NT2/D1 (cell line): ENCODE data around the gene ERN2.
"Not testable (repeated sequence)": the region's sequence is repeated elsewhere in the genome, so short reads cannot be mapped to it uniquely, and the experiment has no call there.

Source experiments
- DNase-seq: peaks from one replicate; pipeline ENCODE4 v3.0.0-alpha.2; 2011; ENCODE audit warnings: low read depth, low spot score
- H3K27me3 ChIP-seq: 2 replicates; pipeline ENCODE4 v1.6.0; 2011; ENCODE audit warnings: mild to moderate bottlenecking; ENCODE audit not compliant: insufficient read length, insufficient read depth
- H3K36me3 ChIP-seq: 2 replicates; pipeline ENCODE4 v1.6.1; 2011; ENCODE audit warnings: mild to moderate bottlenecking, low read length, mixed read lengths; ENCODE audit not compliant: insufficient read depth, insufficient read length
- H3K4me1 ChIP-seq: 2 replicates; pipeline ENCODE4 v1.5.1; 2011; ENCODE audit not compliant: insufficient read depth, insufficient read length
- H3K4me3 ChIP-seq: 2 replicates; pipeline ENCODE4 v1.5.1; 2011; ENCODE audit warnings: low read depth; ENCODE audit not compliant: insufficient read length
- H3K9ac ChIP-seq: 2 replicates; pipeline ENCODE4 v1.6.0; 2011; ENCODE audit warnings: low read depth; ENCODE audit not compliant: insufficient read length
- H3K9me3 ChIP-seq: 2 replicates; pipeline ENCODE4 v1.5.1; 2011; ENCODE audit warnings: mild to moderate bottlenecking, low read length; ENCODE audit not compliant: insufficient read depth
- SUZ12 ChIP-seq: IDR thresholded peaks from 2 replicates; pipeline ENCODE4 v1.6.1; 2011; ENCODE audit not compliant: insufficient read length, insufficient read depth; ENCODE audit errors: extremely low read depth
- YY1 ChIP-seq: IDR thresholded peaks from 2 replicates; pipeline ENCODE4 v1.6.1; 2011; ENCODE audit not compliant: insufficient read length, insufficient read depth
- ZNF274 ChIP-seq: IDR thresholded peaks from 2 replicates; pipeline ENCODE4 v1.6.1; 2011; ENCODE audit warnings: mild to moderate bottlenecking, low read depth, low read length

ERN2 gene

GRCh38 chr16:23712976-23713375 lies at the start of gene ERN2:
TSS of gene ERN2 (minus strand) at chr16:23713222. CDS start at chr16:23713187, 35 bp downstream.
- H3K4me1 ChIP-seq, result peaks cover 3% of the 10 kb centered on the region
- TF ChIP-seq YY1, result no peak
- no peak for TF ChIP-seq ZNF274
- no peak for TF ChIP-seq SUZ12
- peak within 1 kb of the TSS; percentile 36 for H3K4me3 ChIP-seq
- peaks cover 18% of the 10 kb centered on the region for H3K9me3 ChIP-seq
- peaks cover 41% of the 10 kb centered on the region for H3K27me3 ChIP-seq
- H3K9ac ChIP-seq, result peak within 1 kb of the TSS; percentile 58
- no peak for DNase-seq
- no peaks in the 10 kb centered on the region for H3K36me3 ChIP-seq

- TF ChIP-seq YY1 (no peak), SUZ12 (no peak), ZNF274 (no peak)
- H3K4me3 ChIP-seq, result no peak overlapping the region
These were observed 45.1 kb upstream of the ERN2 start for GRCh38 chr16:23757937-23758619.

GRCh38 chr16:23757116-23757515 lies 44.1 kb upstream of the ERN2 start:
- Histone ChIP-seq H3K4me1 (peaks cover 6% of the 10 kb centered on the region), H3K36me3 (no peaks in the 10 kb centered on the region), H3K4me3 (no peak overlapping the region), H3K27me3 (peaks cover 36% of the 10 kb centered on the region), H3K9me3 (no peaks in the 10 kb centered on the region), H3K9ac (no peak overlapping the region)
- no peak for DNase-seq
- TF ChIP-seq YY1 (no peak), SUZ12 (no peak), ZNF274 (no peak)

More at GRCh38 chr16:23757937-23758619, 45.1 kb upstream of the ERN2 start:
- Histone ChIP-seq H3K4me1 (peaks cover 6% of the 10 kb centered on the region), H3K9me3 (no peaks in the 10 kb centered on the region), H3K27me3 (peaks cover 36% of the 10 kb centered on the region), H3K36me3 (no peaks in the 10 kb centered on the region), H3K9ac (no peak overlapping the region)
- DNase-seq, result no peak

- no peaks in the 10 kb centered on the region for H3K36me3 ChIP-seq
- no peak overlapping the region for H3K4me3 ChIP-seq
- peak overlapping the region; percentile 76 for H3K9ac ChIP-seq
- H3K9me3 ChIP-seq, result no peaks in the 10 kb centered on the region
- no peak for DNase-seq
- peaks cover 36% of the 10 kb centered on the region for H3K27me3 ChIP-seq
- TF ChIP-seq SUZ12 (no peak), ZNF274 (no peak), YY1 (no peak)
- H3K4me1 ChIP-seq, result peaks cover 3% of the 10 kb centered on the region
These were observed 42.4 kb upstream of the ERN2 start for GRCh38 chr16:23755484-23755809.

- no peaks in the 10 kb centered on the region for H3K9me3 ChIP-seq
- DNase-seq, result no peak
- H3K27me3 ChIP-seq, result peaks cover 36% of the 10 kb centered on the region
- peak within 1 kb of the TSS; percentile 49 for H3K4me3 ChIP-seq
- H3K9ac ChIP-seq, result peak within 1 kb of the TSS; percentile 76
- H3K36me3 ChIP-seq, result no peaks in the 10 kb centered on the region
- peaks cover 3% of the 10 kb centered on the region for H3K4me1 ChIP-seq
- no peak for TF ChIP-seq YY1
- TF ChIP-seq ZNF274, result no peak
- no peak for TF ChIP-seq SUZ12
These were observed 41.8 kb upstream of the ERN2 start, which contains the start of gene CHP2 for GRCh38 chr16:23754594-23755483. TSS of gene CHP2 (plus strand) at chr16:23755026. CDS start at chr16:23755050, 24 bp downstream.

GRCh38 chr16:23753908-23754593 lies 41.0 kb upstream of the ERN2 start:
- peaks cover 3% of the 10 kb centered on the region for H3K4me1 ChIP-seq
- peak overlapping the region; percentile 49 for H3K4me3 ChIP-seq
- H3K9ac ChIP-seq, result no peak overlapping the region
- H3K9me3 ChIP-seq, result no peaks in the 10 kb centered on the region
- TF ChIP-seq SUZ12 (no peak), YY1 (no peak), ZNF274 (no peak)
- no peaks in the 10 kb centered on the region for H3K36me3 ChIP-seq
- peaks cover 36% of the 10 kb centered on the region for H3K27me3 ChIP-seq
- no peak for DNase-seq

GRCh38 chr16:23751053-23751452 lies 38.0 kb upstream of the ERN2 start:
- not testable (repeated sequence) for H3K9ac ChIP-seq, H3K9me3 ChIP-seq, DNase-seq, H3K4me1 ChIP-seq, H3K4me3 ChIP-seq, H3K36me3 ChIP-seq
- peaks cover 25% of the 10 kb centered on the region for H3K27me3 ChIP-seq
